RWPE2 (cell line): ENCODE results near the gene CSKMT.

Experiments
- ATAC-seq: fragments of 200-7000 bp; cut with Tn5 transposase; 3 replicates; pipeline ENCODE4 v1.9.1; 2021; ENCODE audit warnings: low read depth
- DNase-seq: peaks from one replicate; pipeline ENCODE4 v3.0.0-alpha.2; 2020; ENCODE audit warnings: low spot score
- H3K27ac ChIP-seq: fragments of 450-650 bp; 2 replicates; pipeline ENCODE4 v1.5.1; 2017; ENCODE audit warnings: mild to moderate bottlenecking; ENCODE audit not compliant: poor library complexity, severe bottlenecking
- H3K27me3 ChIP-seq: fragments of 250-450 bp; sonication (Bioruptor Pico); 2 replicates; pipeline ENCODE4 v1.5.1; 2021; ENCODE audit warnings: mild to moderate bottlenecking, moderate library complexity; ENCODE audit not compliant: insufficient read depth, poor library complexity, severe bottlenecking
- H3K36me3 ChIP-seq: fragments of 250-450 bp; sonication (Bioruptor Pico); 2 replicates; pipeline ENCODE4 v1.5.1; 2020; ENCODE audit warnings: low read depth, mild to moderate bottlenecking, moderate library complexity
- H3K4me1 ChIP-seq: fragments of 250-450 bp; sonication (Bioruptor Pico); 2 replicates; pipeline ENCODE4 v1.5.1; 2021; ENCODE audit warnings: mild to moderate bottlenecking, moderate library complexity; ENCODE audit not compliant: insufficient read depth, poor library complexity, severe bottlenecking
- H3K4me3 ChIP-seq: fragments of 250-450 bp; sonication (Bioruptor Pico); 2 replicates; pipeline ENCODE4 v1.5.1; 2021; ENCODE audit warnings: mild to moderate bottlenecking, moderate library complexity; ENCODE audit not compliant: severe bottlenecking
- H3K9me3 ChIP-seq: fragments of 250-450 bp; sonication (Bioruptor Pico); 2 replicates; pipeline ENCODE4 v1.5.1; 2021; ENCODE audit warnings: mild to moderate bottlenecking, moderate library complexity; ENCODE audit not compliant: severe bottlenecking
- TF ChIP-seq, protein P1 (sequence below): fragments of 450-650 bp; IDR thresholded peaks from one replicate; pipeline ENCODE4 v1.5.1; 2017; ENCODE audit warnings: mild to moderate bottlenecking, moderate library complexity; ENCODE audit not compliant: poor library complexity, severe bottlenecking

CSKMT gene

GRCh38 chr11:62705413-62705812 is 40.3 kb downstream of the CSKMT start:
- Histone ChIP-seq H3K9me3 (no peaks in the 10 kb centered on the region), H3K4me1 (peaks cover 2% of the 10 kb centered on the region), H3K36me3 (peaks cover 16% of the 10 kb centered on the region), H3K4me3 (peak overlapping the region; percentile 63), H3K27me3 (no peaks in the 10 kb centered on the region), H3K27ac (peak overlapping the region; percentile 44)
- no peak for ATAC-seq
- TF ChIP-seq, protein P1, sequence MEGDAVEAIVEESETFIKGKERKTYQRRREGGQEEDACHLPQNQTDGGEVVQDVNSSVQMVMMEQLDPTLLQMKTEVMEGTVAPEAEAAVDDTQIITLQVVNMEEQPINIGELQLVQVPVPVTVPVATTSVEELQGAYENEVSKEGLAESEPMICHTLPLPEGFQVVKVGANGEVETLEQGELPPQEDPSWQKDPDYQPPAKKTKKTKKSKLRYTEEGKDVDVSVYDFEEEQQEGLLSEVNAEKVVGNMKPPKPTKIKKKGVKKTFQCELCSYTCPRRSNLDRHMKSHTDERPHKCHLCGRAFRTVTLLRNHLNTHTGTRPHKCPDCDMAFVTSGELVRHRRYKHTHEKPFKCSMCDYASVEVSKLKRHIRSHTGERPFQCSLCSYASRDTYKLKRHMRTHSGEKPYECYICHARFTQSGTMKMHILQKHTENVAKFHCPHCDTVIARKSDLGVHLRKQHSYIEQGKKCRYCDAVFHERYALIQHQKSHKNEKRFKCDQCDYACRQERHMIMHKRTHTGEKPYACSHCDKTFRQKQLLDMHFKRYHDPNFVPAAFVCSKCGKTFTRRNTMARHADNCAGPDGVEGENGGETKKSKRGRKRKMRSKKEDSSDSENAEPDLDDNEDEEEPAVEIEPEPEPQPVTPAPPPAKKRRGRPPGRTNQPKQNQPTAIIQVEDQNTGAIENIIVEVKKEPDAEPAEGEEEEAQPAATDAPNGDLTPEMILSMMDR: no peak
- no peak for DNase-seq

DNA sequence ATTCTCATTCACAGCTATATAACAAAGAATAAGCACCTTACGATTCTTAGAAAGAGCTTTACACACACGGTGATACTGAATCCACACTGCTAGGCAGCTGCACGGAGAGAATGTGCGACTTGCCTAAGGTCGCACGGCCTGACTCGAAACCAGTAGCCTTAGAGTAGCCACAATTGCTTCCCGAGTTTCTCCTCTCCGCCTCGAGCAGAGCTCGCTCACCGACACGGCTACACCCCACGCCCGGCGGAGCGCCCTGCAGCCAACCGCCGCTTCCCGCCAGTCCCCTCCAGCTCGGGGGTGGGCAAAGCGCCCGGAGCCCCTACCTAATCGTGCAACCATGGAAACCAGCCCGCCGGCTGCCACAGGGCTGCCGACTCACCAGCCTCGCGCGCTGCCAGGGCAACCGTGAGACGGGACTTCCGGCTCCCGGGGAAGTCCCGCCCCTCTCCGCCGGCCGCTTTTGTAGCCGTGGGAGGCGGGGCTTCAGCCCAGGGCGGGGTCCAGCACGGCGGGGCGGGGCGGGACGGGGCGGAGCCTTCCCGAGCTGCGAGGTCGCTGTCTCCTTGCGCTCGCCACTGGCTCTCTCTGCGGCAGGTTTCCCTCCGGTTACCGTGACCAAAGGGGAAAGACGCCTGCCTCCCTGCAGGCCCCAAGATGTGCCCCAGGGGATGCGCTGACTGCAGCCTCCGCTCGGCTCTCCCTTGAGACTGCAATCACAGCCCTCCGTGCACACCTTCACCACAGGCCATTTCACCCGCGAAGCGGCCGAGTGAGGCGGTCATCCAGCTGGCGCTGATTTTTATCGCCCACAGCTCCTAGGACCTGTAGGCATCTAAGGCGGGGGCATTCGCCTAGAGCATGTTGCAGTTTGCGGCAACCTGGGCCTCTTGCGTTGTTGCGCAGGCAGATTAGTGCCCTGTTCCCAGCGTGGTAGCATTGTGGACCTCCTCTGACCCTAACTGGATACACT is 41.1 kb downstream of the CSKMT start:
- H3K4me3 ChIP-seq: peak overlapping the region; percentile 63
- DNase-seq (peak; percentile 93), ATAC-seq (peak; percentile 71)
- H3K27ac ChIP-seq: peak overlapping the region; percentile 44
- peaks cover 20% of the 10 kb centered on the region for H3K36me3 ChIP-seq
- TF ChIP-seq, protein P1: no peak
- peaks cover 2% of the 10 kb centered on the region for H3K4me1 ChIP-seq
- no peaks in the 10 kb centered on the region for H3K27me3 ChIP-seq
- H3K9me3 ChIP-seq: no peaks in the 10 kb centered on the region

GRCh38 chr11:62706850-62707247 is 41.7 kb downstream of the CSKMT start:
- H3K27ac ChIP-seq: peak overlapping the region; percentile 44
- H3K36me3 ChIP-seq: peaks cover 23% of the 10 kb centered on the region
- H3K9me3 ChIP-seq: no peaks in the 10 kb centered on the region
- H3K27me3 ChIP-seq: no peaks in the 10 kb centered on the region
- TF ChIP-seq, protein P1: no peak
- DNase-seq (no peak), ATAC-seq (no peak)
- no peak overlapping the region for H3K4me3 ChIP-seq
- peaks cover 2% of the 10 kb centered on the region for H3K4me1 ChIP-seq

- DNase-seq: no peak
- Histone ChIP-seq H3K4me1 (peaks cover 2% of the 10 kb centered on the region), H3K27ac (peak within 1 kb of the TSS; percentile 81), H3K36me3 (peaks cover 24% of the 10 kb centered on the region), H3K4me3 (peak within 1 kb of the TSS; percentile 63), H3K9me3 (no peaks in the 10 kb centered on the region), H3K27me3 (no peaks in the 10 kb centered on the region)
- TF ChIP-seq, protein P1: no peak
- ATAC-seq: no peak
Measured at GRCh38 chr11:62707277-62707861, 42.3 kb downstream of the CSKMT start, which contains the start of the genes BSCL2 and GNG3. Gene BSCL2 (minus strand): TSS chr11:62707424. CDS start chr11:62707195, 229 bp downstream. Gene GNG3 (plus strand): TSS chr11:62707676. CDS start chr11:62708296, 620 bp downstream.
